ENCODE data around the gene BEAN1.

BEAN1 gene

DNA sequence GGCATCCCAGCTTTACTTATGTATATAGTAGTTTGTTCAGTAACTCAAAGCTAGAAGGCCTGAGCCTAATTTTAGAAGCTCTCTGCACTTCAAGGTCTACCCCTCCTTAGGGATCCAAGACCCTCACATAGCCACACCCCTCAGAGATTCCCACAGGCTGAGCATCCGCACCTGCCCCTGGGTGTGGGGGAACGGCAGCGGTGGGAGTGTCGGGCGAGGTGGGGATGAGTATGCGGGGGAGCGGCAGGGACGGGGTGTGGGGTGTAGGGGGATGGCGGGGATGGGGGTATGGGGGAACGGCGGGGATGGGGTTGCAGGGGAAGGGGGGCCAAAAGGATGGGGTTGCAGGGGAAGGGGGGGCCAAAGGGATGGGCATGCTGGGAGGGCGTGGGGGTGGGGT lies 24.9 kb upstream of the BEAN1 start:
- TF ChIP-seq ZNF48 (tag by site-specific recombination; IDR thresholded peaks at IDR 0.05) (no peak), ZNF501 (tag by site-specific recombination; IDR thresholded peaks at IDR 0.05) (no peak), GLI2 (tag by site-specific recombination; IDR thresholded peaks at IDR 0.05; ENCODE audit: borderline replicate concordance, low read depth) (no peak), ZNF24 (tag by site-specific recombination; IDR thresholded peaks at IDR 0.05) (no peak), ZNF175 (tag by site-specific recombination; IDR thresholded peaks at IDR 0.05) (no peak), ZNF404 (tag by site-specific recombination; IDR thresholded peaks at IDR 0.05) (no peak), KLF7 (tag by site-specific recombination; IDR thresholded peaks at IDR 0.05; ENCODE audit: borderline replicate concordance) (no peak), ZNF777 (tag by site-specific recombination; IDR thresholded peaks at IDR 0.05; ENCODE audit: borderline replicate concordance) (no peak), ZNF670 (tag by site-specific recombination; IDR thresholded peaks at IDR 0.05; ENCODE audit: low read depth) (no peak), ZBTB1 (tag by site-specific recombination; IDR thresholded peaks at IDR 0.05) (no peak), ZNF830 (tag by site-specific recombination; IDR thresholded peaks at IDR 0.05; ENCODE audit: low read depth) (no peak)
- TF ChIP-seq, protein P1, sequence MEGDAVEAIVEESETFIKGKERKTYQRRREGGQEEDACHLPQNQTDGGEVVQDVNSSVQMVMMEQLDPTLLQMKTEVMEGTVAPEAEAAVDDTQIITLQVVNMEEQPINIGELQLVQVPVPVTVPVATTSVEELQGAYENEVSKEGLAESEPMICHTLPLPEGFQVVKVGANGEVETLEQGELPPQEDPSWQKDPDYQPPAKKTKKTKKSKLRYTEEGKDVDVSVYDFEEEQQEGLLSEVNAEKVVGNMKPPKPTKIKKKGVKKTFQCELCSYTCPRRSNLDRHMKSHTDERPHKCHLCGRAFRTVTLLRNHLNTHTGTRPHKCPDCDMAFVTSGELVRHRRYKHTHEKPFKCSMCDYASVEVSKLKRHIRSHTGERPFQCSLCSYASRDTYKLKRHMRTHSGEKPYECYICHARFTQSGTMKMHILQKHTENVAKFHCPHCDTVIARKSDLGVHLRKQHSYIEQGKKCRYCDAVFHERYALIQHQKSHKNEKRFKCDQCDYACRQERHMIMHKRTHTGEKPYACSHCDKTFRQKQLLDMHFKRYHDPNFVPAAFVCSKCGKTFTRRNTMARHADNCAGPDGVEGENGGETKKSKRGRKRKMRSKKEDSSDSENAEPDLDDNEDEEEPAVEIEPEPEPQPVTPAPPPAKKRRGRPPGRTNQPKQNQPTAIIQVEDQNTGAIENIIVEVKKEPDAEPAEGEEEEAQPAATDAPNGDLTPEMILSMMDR (tag by site-specific recombination; IDR thresholded peaks at IDR 0.05) = no peak
- TF ChIP-seq, protein P2, sequence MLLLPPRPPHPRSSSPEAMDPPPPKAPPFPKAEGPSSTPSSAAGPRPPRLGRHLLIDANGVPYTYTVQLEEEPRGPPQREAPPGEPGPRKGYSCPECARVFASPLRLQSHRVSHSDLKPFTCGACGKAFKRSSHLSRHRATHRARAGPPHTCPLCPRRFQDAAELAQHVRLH (tag by site-specific recombination; IDR thresholded peaks at IDR 0.05) = no peak
- TF ChIP-seq, protein P3, sequence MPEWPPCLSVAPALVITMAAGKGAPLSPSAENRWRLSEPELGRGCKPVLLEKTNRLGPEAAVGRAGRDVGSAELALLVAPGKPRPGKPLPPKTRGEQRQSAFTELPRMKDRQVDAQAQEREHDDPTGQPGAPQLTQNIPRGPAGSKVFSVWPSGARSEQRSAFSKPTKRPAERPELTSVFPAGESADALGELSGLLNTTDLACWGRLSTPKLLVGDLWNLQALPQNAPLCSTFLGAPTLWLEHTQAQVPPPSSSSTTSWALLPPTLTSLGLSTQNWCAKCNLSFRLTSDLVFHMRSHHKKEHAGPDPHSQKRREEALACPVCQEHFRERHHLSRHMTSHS (tag by site-specific recombination; IDR thresholded peaks at IDR 0.05) = no peak
- TF ChIP-seq, protein P4, sequence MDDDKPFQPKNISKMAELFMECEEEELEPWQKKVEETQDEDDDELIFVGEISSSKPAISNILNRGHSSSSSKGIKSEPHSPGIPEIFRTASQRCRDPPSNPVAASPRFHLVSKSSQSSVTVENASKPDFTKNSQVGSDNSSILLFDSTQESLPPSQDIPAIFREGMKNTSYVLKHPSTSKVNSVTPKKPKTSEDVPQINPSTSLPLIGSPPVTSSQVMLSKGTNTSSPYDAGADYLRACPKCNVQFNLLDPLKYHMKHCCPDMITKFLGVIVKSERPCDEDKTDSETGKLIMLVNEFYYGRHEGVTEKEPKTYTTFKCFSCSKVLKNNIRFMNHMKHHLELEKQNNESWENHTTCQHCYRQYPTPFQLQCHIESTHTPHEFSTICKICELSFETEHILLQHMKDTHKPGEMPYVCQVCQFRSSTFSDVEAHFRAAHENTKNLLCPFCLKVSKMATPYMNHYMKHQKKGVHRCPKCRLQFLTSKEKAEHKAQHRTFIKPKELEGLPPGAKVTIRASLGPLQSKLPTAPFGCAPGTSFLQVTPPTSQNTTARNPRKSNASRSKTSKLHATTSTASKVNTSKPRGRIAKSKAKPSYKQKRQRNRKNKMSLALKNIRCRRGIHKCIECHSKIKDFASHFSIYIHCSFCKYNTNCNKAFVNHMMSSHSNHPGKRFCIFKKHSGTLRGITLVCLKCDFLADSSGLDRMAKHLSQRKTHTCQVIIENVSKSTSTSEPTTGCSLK (tag by site-specific recombination; IDR thresholded peaks at IDR 0.05) = no peak
- TF ChIP-seq, protein P5, sequence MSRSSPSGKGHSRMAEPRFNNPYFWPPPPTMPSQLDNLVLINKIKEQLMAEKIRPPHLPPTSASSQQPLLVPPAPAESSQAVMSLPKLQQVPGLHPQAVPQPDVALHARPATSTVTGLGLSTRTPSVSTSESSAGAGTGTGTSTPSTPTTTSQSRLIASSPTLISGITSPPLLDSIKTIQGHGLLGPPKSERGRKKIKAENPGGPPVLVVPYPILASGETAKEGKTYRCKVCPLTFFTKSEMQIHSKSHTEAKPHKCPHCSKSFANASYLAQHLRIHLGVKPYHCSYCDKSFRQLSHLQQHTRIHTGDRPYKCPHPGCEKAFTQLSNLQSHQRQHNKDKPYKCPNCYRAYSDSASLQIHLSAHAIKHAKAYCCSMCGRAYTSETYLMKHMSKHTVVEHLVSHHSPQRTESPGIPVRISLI (tag by site-specific recombination; IDR thresholded peaks at IDR 0.05) = no peak
- TF ChIP-seq, protein P6, sequence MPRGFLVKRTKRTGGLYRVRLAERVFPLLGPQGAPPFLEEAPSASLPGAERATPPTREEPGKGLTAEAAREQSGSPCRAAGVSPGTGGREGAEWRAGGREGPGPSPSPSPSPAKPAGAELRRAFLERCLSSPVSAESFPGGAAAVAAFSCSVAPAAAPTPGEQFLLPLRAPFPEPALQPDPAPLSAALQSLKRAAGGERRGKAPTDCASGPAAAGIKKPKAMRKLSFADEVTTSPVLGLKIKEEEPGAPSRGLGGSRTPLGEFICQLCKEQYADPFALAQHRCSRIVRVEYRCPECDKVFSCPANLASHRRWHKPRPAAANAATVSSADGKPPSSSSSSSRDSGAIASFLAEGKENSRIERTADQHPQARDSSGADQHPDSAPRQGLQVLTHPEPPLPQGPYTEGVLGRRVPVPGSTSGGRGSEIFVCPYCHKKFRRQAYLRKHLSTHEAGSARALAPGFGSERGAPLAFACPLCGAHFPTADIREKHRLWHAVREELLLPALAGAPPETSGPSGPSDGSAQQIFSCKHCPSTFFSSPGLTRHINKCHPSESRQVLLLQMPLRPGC (tag by site-specific recombination; IDR thresholded peaks at IDR 0.05) = no peak
- TF ChIP-seq, protein P7, sequence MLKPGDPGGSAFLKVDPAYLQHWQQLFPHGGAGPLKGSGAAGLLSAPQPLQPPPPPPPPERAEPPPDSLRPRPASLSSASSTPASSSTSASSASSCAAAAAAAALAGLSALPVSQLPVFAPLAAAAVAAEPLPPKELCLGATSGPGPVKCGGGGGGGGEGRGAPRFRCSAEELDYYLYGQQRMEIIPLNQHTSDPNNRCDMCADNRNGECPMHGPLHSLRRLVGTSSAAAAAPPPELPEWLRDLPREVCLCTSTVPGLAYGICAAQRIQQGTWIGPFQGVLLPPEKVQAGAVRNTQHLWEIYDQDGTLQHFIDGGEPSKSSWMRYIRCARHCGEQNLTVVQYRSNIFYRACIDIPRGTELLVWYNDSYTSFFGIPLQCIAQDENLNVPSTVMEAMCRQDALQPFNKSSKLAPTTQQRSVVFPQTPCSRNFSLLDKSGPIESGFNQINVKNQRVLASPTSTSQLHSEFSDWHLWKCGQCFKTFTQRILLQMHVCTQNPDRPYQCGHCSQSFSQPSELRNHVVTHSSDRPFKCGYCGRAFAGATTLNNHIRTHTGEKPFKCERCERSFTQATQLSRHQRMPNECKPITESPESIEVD (tag by site-specific recombination; IDR thresholded peaks at IDR 0.05) = no peak
- Histone ChIP-seq H3K4me1 (ENCODE audit: control insufficient read depth, insufficient read depth, low read length) (peaks cover 7% of the 10 kb centered on the region), H3K27ac (ENCODE audit: extremely low read depth, low read depth, low read length) (no peak overlapping the region), H3K4me3 (ENCODE audit: low read depth, low read length) (no peak overlapping the region), H3K36me3 (ENCODE audit: control insufficient read depth in 2 of 2, insufficient read depth in 1 of 2, low read length in 2 of 2) (no peaks in the 10 kb centered on the region), H3K9me3 (ENCODE audit: control insufficient read depth, insufficient read depth, low read depth, low read length) (no peaks in the 10 kb centered on the region)
- CTCF ChIA-PET = no interaction called here
- POLR2A ChIA-PET = no interaction called here

Measured in HEK293 (cell line).